NCI-H748 (cell line): ENCODE measurements around the gene LYSET.
"Not testable (repeated sequence)": the region's sequence is repeated elsewhere in the genome, so short reads cannot be mapped to it uniquely, and the experiment has no call there.

Experiments used
- DNase-seq: peaks from one replicate; lab custom pipeline; 2025; ENCODE audit not compliant: unreplicated experiment; lab: John Stamatoyannopoulos, UW

The LYSET gene, protein sequence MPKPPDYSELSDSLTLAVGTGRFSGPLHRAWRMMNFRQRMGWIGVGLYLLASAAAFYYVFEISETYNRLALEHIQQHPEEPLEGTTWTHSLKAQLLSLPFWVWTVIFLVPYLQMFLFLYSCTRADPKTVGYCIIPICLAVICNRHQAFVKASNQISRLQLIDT

DNA sequence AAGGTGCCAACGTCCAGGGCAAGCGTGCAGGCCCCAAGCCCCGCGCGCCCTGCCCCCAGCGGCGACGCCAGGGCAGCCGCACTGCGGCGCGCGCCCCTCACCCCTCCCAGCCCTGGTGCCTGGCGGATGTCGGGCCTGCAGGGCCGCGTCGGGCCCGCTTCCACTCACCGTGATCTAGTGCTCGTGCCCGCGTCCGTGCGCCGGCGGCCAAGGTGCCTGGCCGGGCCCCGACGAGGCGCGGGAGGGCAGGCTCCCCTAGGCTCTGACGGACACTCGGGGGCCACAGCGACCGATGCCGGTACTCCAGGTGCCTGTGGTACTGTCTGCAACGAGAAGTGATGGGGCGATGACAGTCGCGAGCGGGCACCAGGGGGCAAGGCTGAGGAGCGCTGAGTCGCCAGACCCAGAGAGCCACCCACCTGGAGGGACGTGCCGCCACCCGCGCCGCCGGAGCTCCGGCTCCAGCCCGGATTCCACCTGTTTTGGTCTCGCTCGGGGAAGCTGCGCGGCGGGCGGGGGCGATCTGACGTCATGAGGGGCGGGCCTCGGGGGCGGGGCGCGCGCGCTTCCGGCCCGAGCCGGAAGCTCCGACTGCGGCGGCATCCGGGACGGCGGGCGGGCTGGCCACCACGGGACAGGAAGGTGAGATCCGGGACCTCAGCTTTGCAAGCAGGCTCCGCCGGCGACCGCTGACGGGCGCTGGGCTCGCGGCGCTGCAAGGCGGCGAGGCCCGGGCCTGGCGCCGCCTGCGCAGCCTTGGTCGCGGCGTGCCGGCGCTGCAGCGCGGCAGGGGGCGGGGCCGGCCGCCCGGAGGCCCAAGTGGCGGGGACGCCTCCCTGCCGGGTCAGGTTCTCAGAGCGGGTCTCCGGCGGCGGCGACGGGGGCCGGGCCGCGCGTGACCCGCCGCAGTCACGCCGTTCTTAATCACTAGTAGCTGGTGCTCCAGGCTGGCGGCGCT, at the start of gene LYSET, which contains the start of gene MOAP1:
Gene LYSET, plus strand, starts transcription at position 927 of the 958 bp plus-strand sequence. CDS start 89 bp downstream, outside the sequence.
Gene MOAP1, minus strand, starts transcription at position 507 of the 958 bp plus-strand sequence. CDS start 655 bp downstream, outside the sequence.
- DNase-seq, result peak; percentile 93

DNA sequence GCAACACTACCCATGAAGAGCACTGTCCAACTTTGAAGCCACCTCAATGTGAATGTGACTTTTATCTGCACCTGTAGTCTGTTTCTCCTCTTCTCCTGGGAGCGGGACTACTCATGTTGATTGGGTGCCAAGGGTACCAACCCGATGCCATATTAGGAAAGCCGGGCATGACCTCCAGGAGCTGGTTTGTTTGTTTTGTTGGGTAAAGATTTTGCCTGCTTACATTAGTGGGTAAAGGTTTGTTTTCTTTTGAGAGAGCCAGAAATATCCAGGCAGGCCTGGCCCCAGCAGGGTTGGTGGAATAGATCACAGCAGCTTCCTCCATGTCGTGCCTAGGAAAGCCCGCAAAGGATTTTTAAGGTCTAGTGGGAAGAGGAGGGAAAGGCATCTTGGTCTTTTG, 49.7 kb upstream of the LYSET start:
- DNase-seq, result no peak

DNA sequence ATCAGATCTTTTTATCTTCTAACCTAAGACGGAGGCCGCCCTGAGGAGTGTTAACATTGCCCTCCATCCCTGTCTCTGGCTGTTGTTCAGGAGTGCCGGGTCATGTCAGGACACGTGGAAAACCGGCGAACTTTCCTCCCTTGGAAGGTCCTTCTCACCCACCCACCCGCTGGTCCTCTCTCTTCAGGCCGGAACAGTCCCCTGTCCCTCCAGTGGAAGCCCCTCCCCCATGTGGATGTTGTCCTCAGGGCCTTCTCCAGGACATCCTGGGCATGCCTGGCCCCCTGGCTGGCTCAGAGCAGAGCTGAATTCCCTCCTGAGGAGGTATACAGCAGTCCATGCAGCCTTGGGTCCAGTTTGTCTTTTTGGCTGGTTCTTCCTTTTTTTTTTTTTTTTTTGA, 49.1 kb upstream of the LYSET start:
- DNase-seq, result no peak

DNA sequence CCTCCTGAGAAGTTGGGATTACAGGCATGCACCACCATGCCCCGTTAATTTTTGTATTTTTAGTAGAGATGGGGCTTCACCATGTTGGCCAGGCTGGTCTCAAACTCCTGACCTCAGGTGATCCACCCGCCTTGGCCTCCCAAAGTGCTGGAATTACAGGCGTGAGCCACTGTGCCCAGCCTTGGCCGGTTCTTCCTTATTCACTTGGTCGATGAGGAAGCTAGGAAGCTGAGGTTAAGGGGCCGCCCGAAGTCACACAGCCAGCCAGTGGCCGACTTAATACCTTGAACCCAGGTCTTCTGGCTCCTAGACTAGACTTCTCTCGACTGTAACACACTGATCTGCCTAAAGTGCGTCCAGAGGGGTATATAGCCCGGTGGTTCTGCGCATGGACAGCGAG, 48.6 kb upstream of the LYSET start:
- DNase-seq, result not testable (repeated sequence)

DNA sequence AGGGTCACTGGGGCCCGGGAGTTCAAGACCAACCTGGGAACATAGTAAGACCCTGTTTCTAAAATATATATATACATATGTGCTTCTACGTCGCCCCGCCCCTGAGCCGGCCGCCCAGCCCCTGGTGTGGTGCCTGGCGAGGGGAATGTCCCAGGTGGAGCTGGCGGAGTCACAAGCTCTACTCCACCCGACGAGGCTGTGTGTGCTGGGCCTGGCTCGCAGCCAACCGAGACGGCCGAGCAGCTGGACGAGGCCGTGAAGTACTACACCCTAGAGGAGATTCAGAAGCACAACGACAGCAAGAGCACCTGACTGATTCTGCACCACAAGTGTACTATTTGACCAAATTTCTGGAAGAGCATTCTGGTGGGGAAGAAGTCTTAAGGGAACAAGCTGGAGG, 47.3 kb upstream of the LYSET start:
- DNase-seq, result peak; percentile 85

DNA sequence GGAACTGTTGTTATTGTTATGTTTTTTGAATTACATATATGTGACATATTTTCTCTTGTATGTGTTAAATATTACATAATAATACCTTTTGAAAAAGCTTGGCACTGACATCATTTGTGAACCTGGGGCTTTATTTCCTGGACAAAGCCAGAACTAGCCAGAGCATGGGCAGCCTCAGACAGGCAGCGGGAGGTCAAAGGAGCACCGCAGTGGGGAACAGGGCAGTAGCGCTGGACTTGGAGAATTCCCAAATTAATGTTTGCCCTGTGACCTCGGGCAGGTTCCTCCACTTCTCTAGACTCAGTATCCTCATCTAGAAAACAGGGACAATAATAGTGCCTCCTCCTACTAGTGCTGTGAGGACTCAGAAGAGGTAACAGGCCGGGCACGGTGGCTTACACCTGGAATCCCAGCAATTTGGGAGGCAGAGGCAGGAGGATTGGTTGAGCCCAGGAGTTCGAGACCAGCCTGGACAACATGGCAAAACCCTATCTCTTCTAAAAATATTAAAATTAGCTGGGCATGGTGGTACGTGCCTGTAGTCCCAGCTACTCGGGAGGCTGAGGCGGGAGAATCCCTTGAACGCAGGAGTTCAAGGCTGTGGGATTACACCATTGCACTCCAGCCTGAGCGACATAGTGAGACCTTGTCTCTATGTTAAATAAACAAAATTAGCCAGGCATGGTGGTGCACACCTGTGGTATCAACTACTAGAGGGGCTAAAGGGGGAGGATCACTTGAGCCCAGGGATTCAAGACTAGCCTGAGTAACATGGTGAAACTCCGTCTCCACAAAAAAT, 42.1 kb upstream of the LYSET start:
- DNase-seq, result no peak

DNA sequence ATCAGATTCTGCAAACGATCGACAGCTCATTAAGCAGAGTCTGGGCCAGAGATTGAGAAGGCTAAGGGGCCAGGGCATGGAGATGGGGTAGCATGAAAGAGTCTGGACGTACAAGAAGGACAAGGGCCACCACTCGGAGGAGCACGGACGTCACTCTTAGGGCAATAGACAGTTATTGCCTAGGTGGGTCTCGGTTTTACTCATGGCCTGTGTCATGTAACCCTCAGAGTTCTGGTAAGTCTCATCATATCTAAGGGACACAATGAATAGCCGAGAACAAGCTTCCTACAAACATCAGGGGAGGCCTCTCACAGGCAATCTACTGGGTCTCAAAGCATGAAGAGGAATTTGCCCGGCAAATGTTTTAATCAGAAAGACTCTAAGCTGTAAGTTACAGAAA, 39.0 kb upstream of the LYSET start:
- no peak for DNase-seq

DNA sequence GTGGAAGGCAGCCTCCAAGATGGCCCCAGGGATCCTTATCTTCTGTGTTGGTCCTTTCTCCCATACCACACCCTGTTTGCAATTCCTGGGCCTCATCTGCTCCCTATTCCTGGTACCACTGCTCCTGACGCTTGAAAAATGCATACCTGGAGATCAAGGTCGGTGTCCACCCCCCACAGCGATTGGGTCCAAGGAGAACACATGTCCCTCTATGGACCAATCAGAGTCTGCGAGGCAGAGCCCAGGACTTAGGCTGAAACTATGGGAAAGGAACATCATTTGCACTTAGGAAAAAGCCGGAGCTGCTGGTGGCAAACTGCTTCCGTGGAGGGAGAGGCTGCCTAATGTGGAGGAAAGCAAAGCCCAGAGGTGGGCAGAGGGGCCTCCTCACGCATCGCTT, 36.1 kb upstream of the LYSET start:
- DNase-seq, result no peak

DNA sequence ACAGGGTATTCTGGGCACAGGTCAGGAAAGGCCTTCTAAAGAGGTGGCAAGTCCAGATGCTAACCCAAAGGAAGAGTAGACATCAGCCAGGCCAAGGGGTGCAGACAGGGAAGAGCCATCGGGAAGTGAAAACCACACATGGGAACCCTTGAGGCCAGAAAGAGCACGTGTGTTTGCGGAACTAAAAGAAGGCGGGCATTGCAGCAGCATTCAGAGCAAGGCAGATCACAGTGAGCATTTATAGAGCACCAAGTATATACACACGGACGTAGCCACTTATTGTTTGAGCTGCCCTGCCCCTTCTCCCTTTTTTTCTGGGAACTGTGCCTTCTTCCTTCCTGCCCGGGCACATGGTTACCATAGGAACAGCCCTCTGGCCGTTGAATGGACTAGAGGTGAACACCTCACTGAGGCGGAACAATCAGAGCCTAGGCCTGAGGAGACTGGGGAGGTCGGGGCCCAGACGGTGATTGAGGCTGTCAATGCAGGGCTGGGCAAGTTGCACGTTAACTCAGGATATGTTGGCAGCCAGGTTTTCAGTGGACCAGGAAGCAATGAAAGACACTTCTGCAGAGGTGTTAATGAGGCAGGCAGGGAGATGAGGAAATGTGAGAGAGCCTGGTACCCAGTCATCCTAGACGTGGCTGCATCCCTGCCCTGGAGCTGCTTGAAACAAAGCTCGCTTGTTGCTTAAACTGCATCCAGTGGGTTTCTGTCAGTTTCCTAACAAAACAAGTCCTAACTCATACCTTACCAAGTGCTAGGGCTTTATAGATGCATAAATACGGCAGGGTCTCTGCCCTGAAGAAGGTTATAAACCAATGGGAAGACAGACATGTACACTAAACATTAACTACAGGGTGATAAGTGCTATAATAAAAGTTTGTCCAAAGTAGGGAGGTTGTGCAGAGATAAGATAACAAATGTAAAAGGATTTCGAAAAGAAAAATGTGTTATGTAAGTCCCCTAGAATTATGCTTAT, 34.6 kb upstream of the LYSET start:
- peak; percentile 59 for DNase-seq

DNA sequence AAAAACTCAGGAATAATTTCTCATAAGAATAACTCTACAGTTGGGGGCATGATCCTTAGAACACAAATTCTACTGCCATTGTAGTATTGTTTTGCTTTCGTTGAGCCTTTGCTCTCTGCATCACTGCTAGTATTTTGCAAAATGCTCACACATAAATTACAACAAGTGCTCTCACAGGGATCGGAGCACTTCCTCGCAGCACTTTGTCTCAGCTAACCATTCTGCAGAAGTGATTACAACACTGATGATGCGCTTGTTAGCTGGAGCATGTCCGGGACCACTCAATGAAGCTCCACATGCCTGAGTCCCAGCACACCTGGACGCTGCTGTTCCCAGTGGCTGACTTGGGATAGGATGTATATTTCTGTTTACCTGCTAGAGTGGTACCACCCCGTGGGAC, 32.0 kb upstream of the LYSET start:
- DNase-seq, result no peak

DNA sequence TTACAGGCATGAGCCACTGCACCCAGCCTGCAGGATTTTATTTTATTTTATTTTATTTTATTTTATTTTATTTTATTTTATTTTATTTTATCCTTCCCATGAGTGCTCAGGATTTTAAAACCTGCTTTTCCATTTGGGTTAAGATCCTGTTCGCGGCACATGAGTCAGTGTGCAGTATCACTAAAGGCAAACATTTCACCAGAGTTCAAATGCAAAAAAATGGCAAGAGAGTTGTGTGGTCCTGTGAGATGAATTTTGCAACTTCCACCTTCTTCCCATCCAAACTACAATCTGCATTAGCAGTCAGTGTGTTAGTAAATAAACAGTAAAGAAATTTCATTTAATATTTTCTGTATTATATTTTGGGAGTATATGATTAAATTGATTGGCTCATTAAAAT, 29.4 kb upstream of the LYSET start:
- no peak for DNase-seq

DNA sequence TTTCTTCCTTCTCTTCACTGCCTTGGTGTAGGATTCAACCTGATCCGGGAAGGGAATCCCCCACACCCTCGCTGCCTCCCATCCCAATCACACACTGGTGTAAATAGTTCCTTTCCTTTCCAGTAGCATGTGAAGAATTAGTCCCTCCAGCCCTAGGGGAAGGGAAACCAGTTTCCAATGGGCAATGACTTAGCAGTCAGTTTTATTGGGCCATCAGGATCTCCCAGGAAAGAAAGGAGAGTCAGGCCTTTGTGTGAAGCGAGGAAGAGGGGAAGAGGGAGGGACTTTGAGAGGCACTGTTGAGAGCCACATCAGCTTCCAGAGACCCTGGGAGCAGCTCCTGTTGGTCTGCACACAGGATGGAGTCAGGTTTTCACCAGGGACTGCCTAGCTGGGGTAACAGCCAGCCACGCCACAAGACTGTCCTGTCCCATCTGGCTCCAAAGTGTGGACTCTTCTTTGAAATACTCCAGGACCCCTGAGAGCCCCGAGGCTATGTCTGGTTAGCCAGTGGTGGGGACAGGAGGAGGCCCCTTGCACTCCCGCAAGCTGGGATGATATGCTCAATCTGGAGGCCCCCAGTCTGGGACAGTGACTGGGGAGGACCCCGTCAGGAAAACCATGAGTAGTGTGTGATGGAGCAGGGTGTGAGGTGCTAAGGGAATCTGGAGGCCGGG, 28.3 kb upstream of the LYSET start:
- DNase-seq, result no peak

DNA sequence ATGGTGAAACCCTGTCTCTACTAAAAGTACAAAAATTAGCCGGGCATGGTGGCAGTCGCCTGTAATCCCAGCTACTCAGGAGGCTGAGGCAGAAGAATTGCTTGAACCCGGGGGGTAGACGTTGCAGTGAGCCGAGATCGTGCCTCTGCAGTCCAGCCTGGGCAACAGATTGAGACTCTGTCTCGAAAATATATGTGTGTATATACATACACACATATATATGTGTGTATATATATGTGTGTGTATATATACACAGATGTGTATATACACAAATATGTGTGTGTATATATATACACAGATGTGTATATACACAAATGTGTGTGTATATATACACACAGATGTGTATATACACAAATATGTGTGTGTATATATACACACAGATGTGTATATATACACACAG, 26.8 kb upstream of the LYSET start:
- not testable (repeated sequence) for DNase-seq

DNA sequence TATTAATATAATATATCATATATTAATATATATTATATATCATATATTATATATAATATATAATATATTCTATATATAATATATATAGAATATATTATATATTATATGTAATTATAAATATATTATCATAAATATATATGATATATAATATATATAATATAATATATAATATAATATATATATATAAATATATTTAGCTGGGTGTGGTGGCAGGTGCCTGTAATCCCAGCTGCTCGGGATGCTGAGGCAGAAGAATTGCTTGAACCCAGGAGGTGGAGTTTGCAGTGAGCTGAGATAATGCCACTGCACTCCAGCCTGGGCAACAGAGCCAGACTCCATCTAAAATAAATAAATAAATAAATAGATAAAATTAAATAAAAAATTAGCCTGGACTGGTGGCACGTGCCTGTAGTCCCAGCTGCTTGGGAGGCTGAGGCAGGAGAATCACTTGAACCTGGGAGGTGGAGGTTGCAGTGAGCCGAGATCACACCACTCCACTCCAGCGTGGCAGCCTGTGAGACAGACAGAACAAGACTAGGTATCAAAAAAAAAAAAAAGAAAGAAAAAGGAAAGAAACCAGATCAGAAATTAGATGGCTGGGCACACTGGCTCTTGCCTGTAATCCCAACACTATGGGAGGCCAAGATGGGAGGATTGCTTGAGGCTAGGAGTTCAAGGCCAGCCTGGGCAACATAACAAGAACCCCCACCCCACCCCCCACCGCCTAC, 25.3 kb upstream of the LYSET start:
- DNase-seq, result not testable (repeated sequence)

DNA sequence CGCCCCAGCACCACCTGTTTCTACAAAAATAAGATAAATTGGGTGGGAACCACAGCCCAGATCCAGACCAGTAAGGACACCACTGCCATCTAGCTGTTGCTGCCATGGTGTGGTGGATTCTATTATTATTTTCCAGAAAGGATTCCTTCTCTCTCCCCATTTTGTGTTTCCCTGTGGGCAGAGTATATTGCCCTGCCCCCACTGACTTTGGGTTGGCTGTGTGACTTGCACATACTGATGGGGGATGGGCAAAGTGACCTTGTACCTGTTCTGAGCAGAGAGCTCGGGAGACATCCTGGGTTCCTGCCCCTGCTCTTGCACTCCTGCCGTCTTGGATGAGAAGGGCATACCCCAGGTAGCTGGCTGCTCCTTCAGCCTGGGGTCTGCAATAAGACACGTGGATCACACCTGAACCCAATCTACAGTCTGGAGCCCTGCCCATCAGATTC, 24.7 kb upstream of the LYSET start:
- peak; percentile 45 for DNase-seq

DNA sequence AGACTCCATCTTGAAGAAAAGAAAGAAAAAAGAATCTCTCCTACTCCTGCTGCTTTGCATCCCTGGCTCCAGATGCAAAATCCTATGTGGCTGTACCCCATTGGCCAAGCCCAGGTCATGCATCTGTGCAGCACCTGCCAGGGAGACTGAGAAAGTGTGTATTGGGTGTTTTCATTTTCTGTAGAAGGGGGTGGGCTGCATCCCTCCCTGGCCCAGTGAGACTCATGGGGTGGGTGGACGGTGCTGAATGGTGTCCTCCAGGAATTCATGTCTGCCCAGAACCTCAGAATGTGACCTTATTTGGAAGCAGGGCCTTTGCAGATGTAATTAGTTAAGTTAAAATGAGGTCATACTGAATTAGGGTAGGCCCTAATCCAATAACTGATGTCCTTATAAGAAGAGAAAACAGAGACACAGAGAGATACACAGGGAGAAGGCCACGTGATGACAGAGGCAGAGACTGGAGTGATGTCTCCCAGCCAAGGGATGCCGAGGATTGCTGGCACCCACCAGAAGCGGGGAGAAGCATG, 23.6 kb upstream of the LYSET start:
- DNase-seq, result no peak

DNA sequence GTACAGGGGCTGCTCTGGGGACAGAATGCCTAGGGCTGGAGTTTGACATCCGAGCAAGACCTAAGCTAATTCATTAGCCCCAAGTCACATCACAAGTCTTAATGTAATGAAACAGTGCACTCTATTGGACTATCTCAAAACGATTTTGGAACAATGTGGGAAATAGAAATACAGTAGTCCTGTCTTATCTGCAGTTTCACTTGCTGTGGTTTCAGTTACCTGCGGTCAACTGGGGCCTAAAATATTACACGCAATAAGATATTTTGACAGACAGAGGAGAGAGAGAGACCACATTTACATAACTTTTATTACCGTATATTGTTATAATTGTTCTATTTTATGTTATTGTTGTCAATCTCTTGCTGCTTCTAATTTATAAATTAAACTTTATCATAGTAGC, 21.6 kb upstream of the LYSET start:
- no peak for DNase-seq
